ENCODE data around the gene GPA33.

GPA33 gene

GRCh38 chr1:167057241-167057688 is 32.9 kb downstream of the GPA33 start:
- no peak for TF ChIP-seq FOXP2 (optimal IDR thresholded peaks at IDR 0.05; ENCODE audit: borderline replicate concordance, extremely low read depth, extremely low read length, insufficient read depth)

- TF ChIP-seq SIN3A (IDR thresholded peaks at IDR 0.05; ENCODE audit: borderline replicate concordance, insufficient read depth, low read length) (no peak), FOXP2 (optimal IDR thresholded peaks at IDR 0.05; ENCODE audit: borderline replicate concordance, extremely low read depth, extremely low read length, insufficient read depth) (no peak), POLR2AphosphoS5 (IDR thresholded peaks at IDR 0.05; ENCODE audit: low read depth, low read length) (no peak), TAF1 (IDR thresholded peaks at IDR 0.05; ENCODE audit: borderline replicate concordance, insufficient read depth, low read length) (no peak)
- TF ChIP-seq, protein P1, sequence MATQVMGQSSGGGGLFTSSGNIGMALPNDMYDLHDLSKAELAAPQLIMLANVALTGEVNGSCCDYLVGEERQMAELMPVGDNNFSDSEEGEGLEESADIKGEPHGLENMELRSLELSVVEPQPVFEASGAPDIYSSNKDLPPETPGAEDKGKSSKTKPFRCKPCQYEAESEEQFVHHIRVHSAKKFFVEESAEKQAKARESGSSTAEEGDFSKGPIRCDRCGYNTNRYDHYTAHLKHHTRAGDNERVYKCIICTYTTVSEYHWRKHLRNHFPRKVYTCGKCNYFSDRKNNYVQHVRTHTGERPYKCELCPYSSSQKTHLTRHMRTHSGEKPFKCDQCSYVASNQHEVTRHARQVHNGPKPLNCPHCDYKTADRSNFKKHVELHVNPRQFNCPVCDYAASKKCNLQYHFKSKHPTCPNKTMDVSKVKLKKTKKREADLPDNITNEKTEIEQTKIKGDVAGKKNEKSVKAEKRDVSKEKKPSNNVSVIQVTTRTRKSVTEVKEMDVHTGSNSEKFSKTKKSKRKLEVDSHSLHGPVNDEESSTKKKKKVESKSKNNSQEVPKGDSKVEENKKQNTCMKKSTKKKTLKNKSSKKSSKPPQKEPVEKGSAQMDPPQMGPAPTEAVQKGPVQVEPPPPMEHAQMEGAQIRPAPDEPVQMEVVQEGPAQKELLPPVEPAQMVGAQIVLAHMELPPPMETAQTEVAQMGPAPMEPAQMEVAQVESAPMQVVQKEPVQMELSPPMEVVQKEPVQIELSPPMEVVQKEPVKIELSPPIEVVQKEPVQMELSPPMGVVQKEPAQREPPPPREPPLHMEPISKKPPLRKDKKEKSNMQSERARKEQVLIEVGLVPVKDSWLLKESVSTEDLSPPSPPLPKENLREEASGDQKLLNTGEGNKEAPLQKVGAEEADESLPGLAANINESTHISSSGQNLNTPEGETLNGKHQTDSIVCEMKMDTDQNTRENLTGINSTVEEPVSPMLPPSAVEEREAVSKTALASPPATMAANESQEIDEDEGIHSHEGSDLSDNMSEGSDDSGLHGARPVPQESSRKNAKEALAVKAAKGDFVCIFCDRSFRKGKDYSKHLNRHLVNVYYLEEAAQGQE (IDR thresholded peaks at IDR 0.05; ENCODE audit: insufficient read depth in 1 of 2, low read depth in 2 of 2, low read length in 2 of 2), result no peak
Observed at GRCh38 chr1:167056529-167057231, 33.5 kb downstream of the GPA33 start.

DNA sequence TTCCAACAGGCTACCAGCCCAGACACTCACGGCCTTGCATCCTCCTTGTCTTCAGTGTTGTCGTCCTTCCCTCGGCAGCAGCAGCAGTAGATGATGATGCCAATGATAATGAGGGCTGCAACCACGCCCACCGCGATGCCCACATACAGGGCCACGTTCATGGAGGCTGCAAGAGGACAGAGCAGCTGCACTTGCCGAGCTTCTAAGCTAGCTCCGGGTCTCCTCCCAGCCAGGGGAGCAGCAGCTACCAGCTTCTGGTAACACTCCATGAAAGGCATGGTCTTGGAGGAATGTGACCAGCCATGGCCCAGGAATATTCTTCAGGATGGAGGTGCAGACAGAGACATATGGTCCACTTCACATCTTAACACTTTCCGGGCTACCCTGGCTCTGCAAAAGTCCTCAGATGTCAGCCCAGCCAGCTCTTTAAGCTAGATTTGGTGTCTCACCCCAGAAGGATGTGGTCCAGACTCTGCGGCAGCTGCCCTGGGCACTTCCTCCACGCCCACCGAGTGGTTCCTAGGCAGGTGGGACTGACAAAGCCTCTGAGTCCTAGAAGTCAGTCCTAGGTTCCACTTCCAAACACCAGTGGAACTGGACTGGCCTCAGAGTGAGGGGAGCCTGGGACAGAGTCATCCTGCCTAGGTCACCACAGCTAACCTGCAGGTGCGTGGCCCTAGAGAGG is 35.1 kb downstream of the GPA33 start:
- no peak for TF ChIP-seq SIN3A (IDR thresholded peaks at IDR 0.05; ENCODE audit: borderline replicate concordance, insufficient read depth, low read length)
- no peak for TF ChIP-seq TAF1 (IDR thresholded peaks at IDR 0.05; ENCODE audit: borderline replicate concordance, insufficient read depth, low read length)
- no peak for TF ChIP-seq POLR2AphosphoS5 (IDR thresholded peaks at IDR 0.05; ENCODE audit: low read depth, low read length)
- no peak for TF ChIP-seq FOXP2 (optimal IDR thresholded peaks at IDR 0.05; ENCODE audit: borderline replicate concordance, extremely low read depth, extremely low read length, insufficient read depth)
- TF ChIP-seq, protein P1 (IDR thresholded peaks at IDR 0.05; ENCODE audit: insufficient read depth in 1 of 2, low read depth in 2 of 2, low read length in 2 of 2), result no peak

GRCh38 chr1:167054531-167054930 is 35.6 kb downstream of the GPA33 start:
- no peak for TF ChIP-seq FOXP2 (optimal IDR thresholded peaks at IDR 0.05; ENCODE audit: borderline replicate concordance, extremely low read depth, extremely low read length, insufficient read depth)
- no peak for TF ChIP-seq POLR2AphosphoS5 (IDR thresholded peaks at IDR 0.05; ENCODE audit: low read depth, low read length)
- no peak for TF ChIP-seq SIN3A (IDR thresholded peaks at IDR 0.05; ENCODE audit: borderline replicate concordance, insufficient read depth, low read length)

DNA sequence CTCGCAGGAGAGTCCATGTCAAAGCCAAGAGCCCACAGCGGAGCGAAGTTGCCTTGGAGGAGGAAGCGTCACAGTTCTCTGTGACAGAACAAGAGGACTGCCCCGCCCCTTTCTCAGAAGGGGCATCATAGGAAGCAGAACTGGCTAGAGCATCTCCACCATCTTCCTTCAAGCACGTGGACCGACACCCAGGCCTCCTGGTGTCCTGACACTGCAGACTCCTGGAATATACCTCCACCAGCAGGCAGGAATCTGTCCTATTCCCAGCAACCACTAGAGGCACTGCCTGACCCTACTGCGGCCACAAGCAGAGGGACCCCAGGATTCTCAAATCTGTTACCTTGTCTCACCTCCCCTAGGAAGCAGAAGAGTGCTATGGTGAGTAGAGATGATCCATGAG is 37.8 kb downstream of the GPA33 start:
- no peak for TF ChIP-seq SIN3A (IDR thresholded peaks at IDR 0.05; ENCODE audit: borderline replicate concordance, insufficient read depth, low read length)
- TF ChIP-seq FOXP2 (optimal IDR thresholded peaks at IDR 0.05; ENCODE audit: borderline replicate concordance, extremely low read depth, extremely low read length, insufficient read depth), result no peak
- no peak for TF ChIP-seq POLR2AphosphoS5 (IDR thresholded peaks at IDR 0.05; ENCODE audit: low read depth, low read length)
- no peak for TF ChIP-seq TAF1 (IDR thresholded peaks at IDR 0.05; ENCODE audit: borderline replicate concordance, insufficient read depth, low read length)
- TF ChIP-seq, protein P1 (IDR thresholded peaks at IDR 0.05; ENCODE audit: insufficient read depth in 1 of 2, low read depth in 2 of 2, low read length in 2 of 2), result no peak

- no peak for TF ChIP-seq POLR2AphosphoS5 (IDR thresholded peaks at IDR 0.05; ENCODE audit: low read depth, low read length)
Observed at GRCh38 chr1:167051907-167052306, 38.3 kb downstream of the GPA33 start.
